ENCODE data around the gene CTPS2.
"Not testable (repeated sequence)": the region's sequence is repeated elsewhere in the genome, so short reads cannot be mapped to it uniquely, and the experiment has no call there.

Gene CTPS2

GRCh38 chrX:16712548-16713155, at the start of gene CTPS2:
Gene CTPS2, minus strand, starts transcription at chrX:16712669. Its CDS starts 9,767 bp downstream, at chrX:16702902.
- no peak for DNase-seq (ENCODE audit: low read depth)

- not testable (repeated sequence) for DNase-seq (ENCODE audit: low read depth)
Measured at GRCh38 chrX:16761500-16761899, 49.0 kb upstream of the CTPS2 start.

DNA sequence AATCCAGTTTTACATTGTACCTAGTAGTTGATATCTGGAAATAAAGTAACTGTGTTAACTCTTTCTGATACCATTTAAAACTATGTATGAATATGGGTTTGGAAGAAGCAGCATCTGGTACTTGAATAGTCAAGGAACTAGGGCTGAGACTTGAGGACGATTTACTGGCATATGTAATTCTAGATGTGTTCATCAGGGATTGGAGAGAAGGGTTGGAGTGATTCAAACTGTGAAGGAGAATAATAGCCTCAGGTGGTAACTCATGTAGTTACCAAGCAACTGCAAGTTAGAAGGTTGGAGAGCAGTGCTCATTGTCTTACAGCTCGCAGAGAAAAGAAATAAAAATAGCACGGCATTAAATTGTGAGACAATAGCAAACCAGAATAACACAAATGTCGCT, 44.3 kb upstream of the CTPS2 start:
- DNase-seq (ENCODE audit: low read depth), result no peak

DNA sequence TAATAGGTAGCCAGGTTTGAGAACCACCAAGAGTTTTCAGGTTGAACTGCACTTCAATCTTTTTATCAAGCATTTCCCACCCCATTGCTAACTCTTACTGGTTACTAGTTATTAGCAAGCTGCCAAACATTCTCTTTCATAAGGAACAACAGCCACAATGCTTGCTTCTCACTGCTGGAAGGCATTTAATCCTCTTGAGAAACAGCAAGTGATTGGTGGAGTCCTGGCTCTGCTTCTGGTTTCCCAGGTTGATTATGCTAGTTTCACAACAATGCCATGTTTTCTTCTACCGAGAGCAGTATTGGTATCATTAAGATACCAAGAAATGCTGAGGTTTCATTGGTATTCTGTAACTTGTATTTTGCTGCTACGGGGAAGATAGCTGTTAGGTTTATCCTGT, 41.5 kb upstream of the CTPS2 start:
- no peak for DNase-seq (ENCODE audit: low read depth)

DNA sequence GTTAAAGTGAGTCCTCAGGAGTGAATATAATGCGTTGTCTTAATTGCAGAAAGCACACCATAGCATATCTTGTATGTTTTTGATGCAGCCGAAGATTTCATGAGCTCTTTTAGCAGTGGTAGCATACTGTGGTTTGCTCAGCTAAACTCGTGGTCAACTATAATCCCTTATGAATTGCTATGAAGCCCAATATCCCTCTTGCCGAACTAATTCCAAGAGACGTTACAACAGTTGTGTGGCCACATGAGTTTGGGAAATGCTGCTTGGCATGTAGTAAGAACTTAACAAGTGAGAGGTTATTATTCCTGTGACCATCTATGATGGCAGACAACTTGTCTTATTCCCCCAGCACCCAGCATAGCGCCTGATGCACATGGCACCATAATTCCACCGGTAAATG, 37.7 kb upstream of the CTPS2 start:
- no peak for DNase-seq (ENCODE audit: low read depth)

- DNase-seq (ENCODE audit: low read depth), result no peak
Measured at GRCh38 chrX:16748425-16748824, 36.0 kb upstream of the CTPS2 start.

- no peak for DNase-seq (ENCODE audit: low read depth)
Measured at GRCh38 chrX:16745659-16746058, 33.2 kb upstream of the CTPS2 start.

DNA sequence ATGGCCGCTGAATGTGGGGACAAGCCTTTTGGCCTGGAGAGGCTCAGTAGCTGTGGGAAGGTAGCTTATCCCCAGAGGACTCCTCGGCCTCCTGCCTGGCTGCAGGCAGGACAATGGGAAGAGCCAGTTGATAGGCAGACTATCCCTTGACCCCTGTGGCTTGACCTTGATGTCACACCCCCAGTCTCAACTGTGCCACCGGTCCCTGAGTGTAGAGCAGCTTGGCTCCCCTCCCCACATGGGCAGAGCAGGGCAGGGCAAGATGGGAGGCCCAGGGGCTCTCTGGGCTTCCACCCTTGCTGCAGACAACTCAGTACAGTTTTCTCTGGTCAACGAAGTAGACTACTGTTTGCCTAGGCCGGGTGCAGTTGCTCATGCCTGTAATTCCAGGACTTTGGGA, 32.6 kb upstream of the CTPS2 start:
- no peak for DNase-seq (ENCODE audit: low read depth)

DNA sequence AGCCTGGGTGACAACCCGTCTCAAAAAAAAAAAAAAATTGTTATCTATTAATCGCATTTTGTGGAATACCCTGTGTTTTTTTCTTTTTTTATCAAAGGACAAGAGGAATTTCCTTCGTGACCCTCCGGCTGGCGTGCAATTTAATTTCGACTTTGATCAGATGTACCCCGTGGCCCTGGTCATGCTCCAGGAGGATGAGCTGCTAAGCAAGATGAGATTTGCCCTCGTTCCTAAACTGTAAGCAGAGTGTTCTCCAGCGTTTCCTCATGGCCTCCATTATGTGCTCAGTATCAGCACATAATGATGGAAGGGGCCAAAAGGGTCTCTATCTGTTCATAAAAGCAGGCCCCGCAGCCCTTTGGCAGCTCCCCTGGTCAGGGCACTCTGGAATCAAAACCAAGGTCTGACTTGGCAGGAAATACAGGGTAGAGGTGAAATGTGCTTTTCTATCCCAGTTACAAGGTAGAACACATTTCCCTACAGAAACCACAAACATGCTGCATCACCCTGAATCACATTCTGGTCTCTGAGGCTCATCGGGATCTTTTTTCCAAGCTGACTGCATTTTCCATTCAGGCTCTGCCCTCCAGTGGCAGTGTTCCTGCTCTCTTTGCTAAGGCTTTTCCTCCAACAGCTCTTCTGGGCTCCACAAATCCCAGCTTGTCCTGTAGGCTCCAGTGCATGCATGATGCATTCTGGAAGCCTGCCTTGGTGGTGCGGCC, 31.3 kb upstream of the CTPS2 start:
- DNase-seq (ENCODE audit: low read depth), result peak; percentile 60

- DNase-seq (ENCODE audit: low read depth), result no peak
Measured at GRCh38 chrX:16739574-16739973, 27.1 kb upstream of the CTPS2 start.

DNA sequence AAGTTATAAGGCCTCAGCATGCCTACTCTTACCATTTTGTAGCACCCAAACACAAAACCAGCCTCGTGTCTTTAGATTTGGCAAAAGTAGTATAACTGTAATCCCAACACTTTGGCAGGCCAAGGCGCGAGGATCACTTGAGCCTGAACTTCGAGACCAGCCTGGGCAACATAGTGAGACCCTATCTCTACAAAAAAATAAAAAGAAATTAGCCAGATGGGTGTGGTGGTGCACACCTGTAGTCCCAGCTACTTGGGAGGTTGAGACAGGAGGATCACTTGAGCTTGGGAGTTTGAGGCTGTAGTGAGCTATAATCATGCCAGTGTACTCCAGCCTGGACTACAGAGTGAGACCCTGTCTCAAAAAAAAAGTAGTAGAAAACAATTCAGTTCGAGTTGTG, 24.6 kb upstream of the CTPS2 start:
- no peak for DNase-seq (ENCODE audit: low read depth)

- no peak for DNase-seq (ENCODE audit: low read depth)
Measured at GRCh38 chrX:16733013-16733412, 20.5 kb upstream of the CTPS2 start.

DNA sequence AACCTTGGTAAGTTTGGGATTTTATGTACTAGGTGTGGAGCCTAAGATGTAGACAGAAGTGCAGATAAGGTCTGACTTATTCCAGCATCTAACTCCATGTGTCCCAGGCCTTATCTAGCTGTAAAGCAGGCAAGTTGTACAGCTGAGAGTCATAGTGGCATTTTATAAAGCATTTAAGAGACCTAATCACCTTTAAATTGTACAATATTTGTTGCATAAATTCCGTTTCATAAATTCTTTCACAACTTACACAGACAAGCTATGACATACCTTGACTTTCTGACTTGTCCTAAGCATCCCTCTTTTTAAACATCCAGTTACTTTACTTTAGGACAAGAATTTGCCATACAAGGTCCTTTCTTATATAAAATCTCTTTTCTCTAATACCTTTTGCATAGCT, 18.0 kb upstream of the CTPS2 start:
- DNase-seq (ENCODE audit: low read depth), result no peak

GRCh38 chrX:16727637-16728036, 15.2 kb upstream of the CTPS2 start:
- DNase-seq (ENCODE audit: low read depth), result no peak

- not testable (repeated sequence) for DNase-seq (ENCODE audit: low read depth)
Measured at GRCh38 chrX:16726347-16726988, 14.0 kb upstream of the CTPS2 start.

DNA sequence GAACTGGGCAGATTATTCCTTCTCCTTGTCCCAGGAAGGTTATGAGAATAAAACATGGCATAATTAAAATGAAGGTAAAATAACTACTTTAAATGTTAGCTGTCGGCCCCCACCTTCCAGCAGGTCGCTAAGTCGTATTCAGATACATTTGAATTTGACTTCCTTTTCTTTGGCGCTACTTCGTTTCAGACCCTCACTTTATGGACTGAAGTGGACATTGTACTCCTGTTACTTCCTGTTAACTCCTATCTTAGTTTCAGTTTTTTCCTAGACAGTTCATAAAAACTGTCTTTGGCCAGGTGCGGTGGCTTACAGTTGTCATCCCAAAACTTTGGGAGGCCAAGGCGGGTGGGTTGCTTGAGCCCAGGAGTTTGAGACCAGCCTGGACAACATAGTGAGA, 12.6 kb upstream of the CTPS2 start:
- DNase-seq (ENCODE audit: low read depth), result no peak

DNA sequence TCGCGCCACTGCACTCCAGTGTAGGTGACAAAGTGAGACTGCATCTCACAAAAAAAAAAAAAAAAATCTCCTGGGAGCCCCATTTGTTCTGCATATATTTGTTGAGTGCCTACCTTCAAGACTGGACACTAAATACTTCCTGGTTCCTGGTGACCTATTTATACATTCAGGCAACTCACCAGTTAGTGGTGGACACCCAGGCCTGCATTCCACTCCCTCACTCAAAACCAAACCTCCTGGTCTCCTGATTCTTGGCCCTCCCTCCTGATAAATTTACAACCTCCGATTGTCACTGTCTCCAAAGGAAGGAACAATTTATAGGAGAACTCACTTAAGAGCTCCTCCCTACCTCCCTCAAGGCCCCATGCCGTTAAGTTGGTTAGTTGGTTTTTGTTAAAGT, 10.0 kb upstream of the CTPS2 start:
- no peak for DNase-seq (ENCODE audit: low read depth)

DNA sequence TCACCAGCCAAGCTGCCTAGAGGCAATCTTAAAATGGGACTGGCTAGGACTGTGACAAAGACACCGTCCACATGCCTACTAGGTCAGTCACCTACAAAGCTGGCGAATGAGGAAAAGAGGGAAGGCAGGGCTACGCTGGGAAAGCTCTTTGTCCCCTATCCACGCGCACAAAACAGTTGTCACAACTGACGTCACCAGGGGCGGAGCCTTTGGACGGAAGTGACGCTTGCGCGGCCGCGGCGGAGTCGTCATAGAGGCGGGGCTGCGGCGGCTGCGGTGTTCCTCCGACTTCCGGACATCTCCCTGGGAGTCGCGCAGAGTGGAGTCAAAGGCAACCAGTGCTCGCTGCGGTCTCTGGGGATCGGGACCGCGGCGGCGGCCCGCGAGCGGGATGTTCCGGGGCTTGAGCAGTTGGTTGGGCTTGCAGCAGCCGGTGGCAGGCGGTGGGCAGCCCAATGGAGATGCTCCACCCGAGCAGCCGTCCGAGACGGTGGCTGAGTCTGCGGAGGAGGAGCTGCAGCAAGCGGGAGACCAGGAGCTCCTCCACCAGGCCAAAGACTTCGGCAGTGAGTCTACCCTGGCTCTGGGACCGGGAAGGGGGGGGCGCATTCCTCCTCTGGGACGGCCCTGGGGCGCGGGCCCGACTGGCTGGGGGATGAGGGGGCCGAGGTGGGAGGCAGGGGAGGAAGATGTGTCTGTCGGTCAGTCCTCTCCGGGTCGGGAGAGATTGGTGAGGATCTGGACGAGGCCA, 7.0 kb upstream of the CTPS2 start, which contains the start of gene SYAP1:
TSS of gene SYAP1 (plus strand) at position 279 of the 751 bp plus-strand sequence. CDS start at position 392, 113 bp downstream.
- peak; percentile 97 for DNase-seq (ENCODE audit: low read depth)

DNA sequence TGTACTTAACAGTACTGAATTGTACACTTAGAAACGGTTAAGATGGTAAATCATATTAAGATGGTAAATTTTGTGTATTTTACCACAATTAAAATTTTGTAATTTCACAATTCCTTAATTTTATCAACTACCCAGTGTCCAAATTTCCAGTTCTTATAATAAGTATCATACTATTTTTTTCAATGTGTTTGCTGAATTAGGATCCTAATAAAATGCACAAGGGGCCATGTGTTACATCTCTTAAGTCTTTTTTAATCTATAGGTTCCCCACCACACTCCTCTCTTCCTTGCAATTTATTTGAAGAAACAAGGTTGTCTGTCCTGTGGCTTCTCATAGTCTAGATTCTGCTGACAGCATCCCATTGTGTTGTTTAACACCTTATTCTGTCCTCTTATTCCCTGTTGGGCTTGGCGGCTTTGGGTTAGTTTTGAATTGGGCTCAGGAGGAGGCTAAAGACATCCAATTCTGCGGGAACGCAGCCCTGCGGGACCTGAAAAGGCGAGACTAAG, 6.4 kb upstream of the CTPS2 start:
- no peak for DNase-seq (ENCODE audit: low read depth)

- not testable (repeated sequence) for DNase-seq (ENCODE audit: low read depth)
Measured at GRCh38 chrX:16716451-16716850, 4.0 kb upstream of the CTPS2 start.

DNA sequence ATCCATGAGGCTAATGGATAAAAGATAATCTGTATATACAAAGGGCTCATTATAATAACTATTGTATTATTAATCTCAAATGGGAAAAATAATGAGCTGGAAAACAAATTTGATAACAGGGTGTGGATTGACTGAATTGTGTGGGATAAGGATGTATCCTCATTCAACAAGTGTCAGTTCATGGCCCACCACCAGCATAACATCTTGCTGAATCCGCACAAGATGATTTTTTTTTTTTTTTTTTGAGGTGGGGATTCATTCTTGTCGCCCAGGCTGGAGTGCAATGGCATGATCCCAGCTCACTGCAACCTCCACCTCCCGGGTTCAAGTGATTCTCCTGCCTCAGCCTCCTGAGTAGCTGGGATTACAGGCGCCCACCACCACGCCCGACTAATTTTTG, 3.2 kb upstream of the CTPS2 start:
- not testable (repeated sequence) for DNase-seq (ENCODE audit: low read depth)

DNA sequence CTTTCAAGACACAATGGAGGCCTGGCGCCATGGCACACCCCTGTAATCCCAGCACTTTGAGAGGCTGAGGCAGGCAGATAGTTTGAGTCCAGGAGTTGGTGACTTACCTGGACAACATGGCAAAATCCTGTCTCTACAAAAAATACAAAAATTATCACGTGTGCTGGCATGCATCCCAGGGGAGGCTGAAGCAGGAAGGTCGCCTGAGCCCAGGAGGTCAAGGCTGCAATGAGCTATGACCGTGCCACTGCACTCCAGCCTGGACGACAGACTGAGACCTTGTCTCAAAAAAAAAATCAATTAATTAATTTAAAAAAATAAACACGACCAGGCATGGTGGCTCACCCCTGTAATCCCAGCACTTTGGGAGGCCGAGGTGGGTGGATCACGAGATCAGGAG, 2.0 kb upstream of the CTPS2 start:
- no peak for DNase-seq (ENCODE audit: low read depth)
